Upper lobe of left lung (tissue), 6 donors: ENCODE measurements around the gene HCST. TPM values are rescaled to one million over a fixed set of nuclear protein-coding genes. Genes with fewer than 3 reads are reported as not detected.

Experiments used
- ATAC-seq, 2 donors: fragments of 200-7000 bp; cut with Tn5 transposase; one replicate each; pipeline ENCODE4 v1.9.1; 2022; ENCODE audit warnings: mild to moderate bottlenecking in 2 of 2, moderate library complexity in 2 of 2; ENCODE audit not compliant: low FRiP score in 2 of 2
- DNase-seq, 2 donors: peaks; one replicate each; pipeline ENCODE4 v3.0.0-alpha.2; 2019 to 2020
- H3K27ac ChIP-seq, 4 donors: fragments of 200-600 bp; sonication (generic); one replicate each; pipeline ENCODE4 v1.5.1; 2016 to 2019
- H3K27me3 ChIP-seq, 4 donors: fragments of 200-600 bp; sonication (generic); one replicate each; pipeline ENCODE4 v1.5.1; 2017 to 2019
- H3K36me3 ChIP-seq, 4 donors: fragments of 200-600 bp; sonication (generic); one replicate each; pipeline ENCODE4 v1.5.1; 2016 to 2019
- H3K4me1 ChIP-seq, 4 donors: fragments of 200-600 bp; sonication (generic); one replicate each; pipeline ENCODE4 v1.5.1; 2018 to 2019
- H3K4me3 ChIP-seq, 4 donors: fragments of 200-600 bp; sonication (generic); one replicate each; pipeline ENCODE4 v1.5.1; 2017 to 2019; ENCODE audit warnings: mild to moderate bottlenecking in 2 of 4, moderate library complexity in 1 of 4
- H3K9me3 ChIP-seq, 4 donors: fragments of 200-600 bp; sonication (generic); one replicate each; pipeline ENCODE4 v1.5.1; 2018 to 2019
- EP300 ChIP-seq, 4 donors: sonication (generic); formaldehyde crosslinking; IDR thresholded peaks; one replicate each; pipeline ENCODE4 v1.5.1; 2017; ENCODE audit warnings: antibody characterized with exemption in 4 of 4, control low read depth in 2 of 4
- POLR2A ChIP-seq, 4 donors: fragments of 450-650 bp; IDR thresholded peaks; one replicate each; pipeline ENCODE4 v1.5.1; 2016 to 2017; ENCODE audit warnings: antibody characterized with exemption in 4 of 4, mild to moderate bottlenecking in 2 of 4
- POLR2AphosphoS5 ChIP-seq, 2 donors: sonication (generic); formaldehyde crosslinking; IDR thresholded peaks; one replicate each; pipeline ENCODE4 v1.5.1; 2017; ENCODE audit warnings: antibody characterized with exemption in 2 of 2
- WGBS, 2 donors: methylation state at CpG; one replicate each; pipeline ENCODE4 v1.1.5; 2017 to 2018; 5-methylcytosine and 5-hydroxymethylcytosine counted together
- total RNA-seq, 6 donors: library from RNA; depleted of rRNA in 4 of 6; stranded (reverse); fragments of >200 nt in 4 of 6; gene quantifications; one replicate each; pipeline versions ENCODE4 v1.1.0 to v1.2.1, GENCODE V29; 2016 to 2021
- TF ChIP-seq, protein P1 (sequence below), 6 experiments: fragments of 450-650 bp in 4 of 6; fragments of 200-600 bp in 2 of 6; sonication (generic) in 2 of 6; IDR thresholded peaks; one replicate each; pipeline ENCODE4 v1.5.1; 2016 to 2019; ENCODE audit warnings: antibody characterized with exemption in 6 of 6
- donor health status: DM: no; HTN: no; CAD: no; lungs with moderate emphysema.
- donor health status: DM: no; HTN: yes; CAD: no; lungs with severe emphysema.

The HCST gene
- total RNA-seq, 6 donors from 2014 or later, result 10.2 to 40.8 (median 19.9) TPM; not detected in 1

DNA sequence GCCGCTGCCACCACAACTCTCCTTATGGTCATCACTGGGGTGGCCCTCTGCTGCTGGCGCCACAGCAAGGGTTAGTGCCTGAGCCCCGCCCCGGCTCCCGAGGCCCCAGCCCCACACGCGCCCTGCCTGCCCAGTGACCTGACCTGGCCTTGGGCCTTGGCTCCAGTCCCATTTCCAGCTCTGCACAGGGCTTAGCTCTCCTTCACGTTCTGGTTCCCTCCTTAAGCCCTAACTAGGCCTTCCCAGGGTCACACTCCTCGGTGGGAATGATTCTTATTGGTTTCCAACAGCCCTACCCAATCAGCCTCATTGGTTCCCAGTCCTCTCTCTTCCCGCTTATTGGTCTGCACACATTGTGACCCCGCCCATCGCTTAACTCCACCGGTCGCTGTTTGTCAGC, 39.8 kb upstream of the HCST start:
- no peak overlapping the region for H3K27ac ChIP-seq
- DNase-seq (no peak), ATAC-seq (no peak)
- TF ChIP-seq POLR2AphosphoS5 (IDR thresholded peaks at IDR 0.05) (no peak), POLR2A (IDR thresholded peaks at IDR 0.05) (no peak), EP300 (IDR thresholded peaks at IDR 0.05) (no peak)
- TF ChIP-seq, protein P1, sequence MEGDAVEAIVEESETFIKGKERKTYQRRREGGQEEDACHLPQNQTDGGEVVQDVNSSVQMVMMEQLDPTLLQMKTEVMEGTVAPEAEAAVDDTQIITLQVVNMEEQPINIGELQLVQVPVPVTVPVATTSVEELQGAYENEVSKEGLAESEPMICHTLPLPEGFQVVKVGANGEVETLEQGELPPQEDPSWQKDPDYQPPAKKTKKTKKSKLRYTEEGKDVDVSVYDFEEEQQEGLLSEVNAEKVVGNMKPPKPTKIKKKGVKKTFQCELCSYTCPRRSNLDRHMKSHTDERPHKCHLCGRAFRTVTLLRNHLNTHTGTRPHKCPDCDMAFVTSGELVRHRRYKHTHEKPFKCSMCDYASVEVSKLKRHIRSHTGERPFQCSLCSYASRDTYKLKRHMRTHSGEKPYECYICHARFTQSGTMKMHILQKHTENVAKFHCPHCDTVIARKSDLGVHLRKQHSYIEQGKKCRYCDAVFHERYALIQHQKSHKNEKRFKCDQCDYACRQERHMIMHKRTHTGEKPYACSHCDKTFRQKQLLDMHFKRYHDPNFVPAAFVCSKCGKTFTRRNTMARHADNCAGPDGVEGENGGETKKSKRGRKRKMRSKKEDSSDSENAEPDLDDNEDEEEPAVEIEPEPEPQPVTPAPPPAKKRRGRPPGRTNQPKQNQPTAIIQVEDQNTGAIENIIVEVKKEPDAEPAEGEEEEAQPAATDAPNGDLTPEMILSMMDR (IDR thresholded peaks at IDR 0.05), result no peak
- H3K27me3 ChIP-seq, result peaks cover 0 to 21% (median 7%) of the 10 kb centered on the region in 4 donors
- H3K4me3 ChIP-seq, result no peak overlapping the region
- H3K9me3 ChIP-seq, result no peaks in the 10 kb centered on the region
- no peaks in the 10 kb centered on the region for H3K36me3 ChIP-seq
- 70 to 82% methylated on average over 10 to 14 of the region's 14 CpGs for WGBS, 2 donors
- H3K4me1 ChIP-seq, result peaks cover 0 to 8% (median 3%) of the 10 kb centered on the region in 4 donors

GRCh38 chr19:35863018-35863417, 39.3 kb upstream of the HCST start:
- ATAC-seq (no peak), DNase-seq (no peak)
- WGBS, 2 donors, result 89 to 92% methylated on average over 5 of the region's 5 CpGs
- Histone ChIP-seq H3K4me3 (no peak overlapping the region), H3K36me3 (no peaks in the 10 kb centered on the region), H3K9me3 (no peaks in the 10 kb centered on the region), H3K27ac (no peak overlapping the region), H3K4me1 (peaks cover 0 to 10% (median 5%) of the 10 kb centered on the region in 4 donors), H3K27me3 (peaks cover 0 to 21% (median 7%) of the 10 kb centered on the region in 4 donors)
- TF ChIP-seq POLR2A (IDR thresholded peaks at IDR 0.05) (no peak), POLR2AphosphoS5 (IDR thresholded peaks at IDR 0.05) (no peak), EP300 (IDR thresholded peaks at IDR 0.05) (no peak)
- TF ChIP-seq, protein P1 (IDR thresholded peaks at IDR 0.05), result no peak

- Histone ChIP-seq H3K27me3 (peaks cover 0 to 30% (median 10%) of the 10 kb centered on the region in 4 donors), H3K27ac (no peak within 1 kb of the TSS), H3K4me3 (peak within 1 kb of the TSS; percentile 14 to 59 (median 54)), H3K36me3 (no peaks in the 10 kb centered on the region), H3K4me1 (peaks cover 16 to 26% (median 22%) of the 10 kb centered on the region in 4 donors), H3K9me3 (no peaks in the 10 kb centered on the region)
- 0% methylated on average over 8 to 22 of the region's 60 CpGs for WGBS, 2 donors
- TF ChIP-seq, protein P1 (IDR thresholded peaks at IDR 0.05), result no peak
- TF ChIP-seq POLR2A (IDR thresholded peaks at IDR 0.05) (no peak), POLR2AphosphoS5 (IDR thresholded peaks at IDR 0.05) (no peak), EP300 (IDR thresholded peaks at IDR 0.05) (no peak)
- DNase-seq, result peak; percentile 60 to 95
- ATAC-seq, result peak; percentile 42 to 91
Observed at GRCh38 chr19:35868172-35868822, 34.0 kb upstream of the HCST start, which contains the start of gene APLP1. Gene APLP1, plus strand, starts transcription at chr19:35868574. Its CDS starts 63 bp downstream, at chr19:35868637.

DNA sequence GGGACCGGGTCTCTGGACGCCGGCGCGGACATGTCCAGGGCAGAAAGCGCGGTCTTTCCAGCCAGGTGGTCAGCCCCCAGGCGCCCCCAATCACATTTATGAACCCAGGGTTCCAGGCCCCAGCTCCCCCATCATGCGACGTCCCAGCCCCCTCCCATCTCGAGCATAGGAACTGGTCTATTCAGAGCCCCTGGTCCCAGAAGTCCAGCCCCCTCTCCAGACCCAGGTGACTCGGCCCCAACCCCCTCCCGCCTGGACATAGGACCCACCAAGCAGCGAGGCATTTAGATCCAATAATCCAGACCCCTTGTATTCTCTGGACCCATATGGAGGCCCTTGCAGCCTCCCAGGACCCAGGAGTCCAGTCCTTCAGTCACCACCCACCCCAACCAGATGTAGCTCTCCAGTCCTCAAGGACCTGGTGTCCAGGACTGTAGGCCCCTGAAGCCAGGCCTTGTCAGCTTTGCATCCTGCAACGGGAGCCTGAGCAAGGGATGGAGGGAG, 33.5 kb upstream of the HCST start:
- Histone ChIP-seq H3K27ac (no peak overlapping the region), H3K9me3 (no peaks in the 10 kb centered on the region), H3K4me1 (peaks cover 16 to 26% (median 22%) of the 10 kb centered on the region in 4 donors), H3K27me3 (peaks cover 0 to 30% (median 10%) of the 10 kb centered on the region in 4 donors), H3K36me3 (no peaks in the 10 kb centered on the region), H3K4me3 (peak overlapping the region; percentile 14 to 59 (median 54))
- 2 to 8% methylated on average over 4 to 13 of the region's 15 CpGs for WGBS, 2 donors
- TF ChIP-seq, protein P1 (IDR thresholded peaks at IDR 0.05), result no peak
- no peak for TF ChIP-seq POLR2A (IDR thresholded peaks at IDR 0.05)
- no peak for TF ChIP-seq POLR2AphosphoS5 (IDR thresholded peaks at IDR 0.05)
- TF ChIP-seq EP300 (IDR thresholded peaks at IDR 0.05), result no peak
- ATAC-seq, result no peak
- DNase-seq, result no peak
